GM12878 (cell line): Measurements from ENCODE around the gene GPER1. TPM values are rescaled to one million over a fixed set of nuclear protein-coding genes. Genes with fewer than 3 reads are reported as not detected.

ENCODE experiments used
- ATAC-seq: fragments of 200-7000 bp; cut with Tn5 transposase; 3 replicates; pipeline ENCODE4 v1.9.1; 2020; ENCODE audit warnings: mild to moderate bottlenecking, moderate library complexity
- BruUV-seq: library from RNA; stranded (reverse); fragments of 400-500 nt; replicated peaks from 2 replicates; lab custom pipeline; 2021; lab: Mats Ljungman, UMichigan
- CTCF ChIA-PET: fragments of 300-600 bp; sonication (Branson Sonifier 250); formaldehyde crosslinking; extraction: SDS; loops from one replicate; lab custom pipeline; 2021; ENCODE audit warnings: inconsistent platforms; lab: Yijun Ruan, JAX
- POLR2A ChIA-PET: fragments of 350-600 bp; formaldehyde crosslinking; extraction: SDS; loops from one replicate; lab custom pipeline; 2021; ENCODE audit warnings: inconsistent platforms; lab: Charles Lee
- RAD21 ChIA-PET: fragments of 300-600 bp; sonication (Branson Sonifier 250); formaldehyde crosslinking; loops from one replicate; lab custom pipeline; 2023; ENCODE audit warnings: antibody characterized with exemption; ENCODE audit not compliant: unreplicated experiment; lab: Charles Lee
- SMC1A ChIA-PET: fragments of 300-600 bp; sonication (Branson Sonifier 250); formaldehyde crosslinking; loops from one replicate; lab custom pipeline; 2023; ENCODE audit not compliant: unreplicated experiment, uncharacterized antibody; lab: Charles Lee
- DNase-seq: peaks from one replicate; pipeline ENCODE4 v3.0.0-alpha.2; 2011; ENCODE audit warnings: low read depth, low spot score
- FAIRE-seq: peaks from 3 replicates; lab custom pipeline; 2011; peaks lifted over from hg19 to GRCh38; lab: Jason Lieb, UNC
- H2AFZ ChIP-seq: 2 replicates; pipeline ENCODE4 v1.6.0; 2011; ENCODE audit warnings: low read depth, low read length, control low read depth; ENCODE audit not compliant: control insufficient read depth
- H3K27ac ChIP-seq: 2 replicates; pipeline ENCODE4 v1.5.1; 2011; ENCODE audit warnings: control low read depth; ENCODE audit not compliant: control insufficient read depth, insufficient read depth
- H3K27me3 ChIP-seq, 2 experiments: replicated peaks in 1 of 2; 2 replicates each; pipeline versions ENCODE4 v1.6.0 to v1.6.1; 2011; ENCODE audit warnings: low read length in 1 of 2; ENCODE audit not compliant: control insufficient read depth in 2 of 2, insufficient read depth in 2 of 2
- H3K36me3 ChIP-seq, 2 experiments: 2 replicates each; pipeline ENCODE4 v1.5.1; 2011; ENCODE audit warnings: low read length in 1 of 2; ENCODE audit not compliant: control insufficient read depth in 2 of 2, insufficient read depth in 2 of 2
- H3K4me1 ChIP-seq: 2 replicates; pipeline ENCODE4 v1.6.1; 2011; ENCODE audit warnings: mild to moderate bottlenecking, low read length, moderate library complexity, mixed read lengths; ENCODE audit not compliant: control insufficient read depth, insufficient read depth
- H3K4me2 ChIP-seq: 2 replicates; pipeline ENCODE4 v1.6.0; 2011; ENCODE audit warnings: control low read depth; ENCODE audit not compliant: control insufficient read depth, insufficient read depth
- H3K4me3 ChIP-seq: fragments of 200-600 bp; sonication (generic); 2 replicates; pipeline ENCODE4 v1.5.1; 2016
- H3K79me2 ChIP-seq: 2 replicates; pipeline ENCODE4 v1.6.0; 2011; ENCODE audit warnings: low read length; ENCODE audit not compliant: control insufficient read depth, insufficient read depth
- H3K9ac ChIP-seq: 2 replicates; pipeline ENCODE4 v1.8.0; 2011; ENCODE audit warnings: low read length, control low read depth, mixed read lengths; ENCODE audit not compliant: control insufficient read depth, insufficient read depth
- H3K9me3 ChIP-seq: replicated peaks from 3 replicates; pipeline ENCODE4 v1.5.1; 2011; ENCODE audit warnings: mild to moderate bottlenecking, low read length; ENCODE audit not compliant: control insufficient read depth, insufficient read depth
- H4K20me1 ChIP-seq: 2 replicates; pipeline ENCODE4 v1.6.0; 2011; ENCODE audit not compliant: control insufficient read depth, insufficient read depth
- CEBPZ ChIP-seq: fragments of 150-350 bp; IDR thresholded peaks from 2 replicates; pipeline ENCODE4 v1.6.1; 2016; ENCODE audit warnings: low read depth, low read length
- HCFC1 ChIP-seq: fragments of 150-350 bp; IDR thresholded peaks from 2 replicates; pipeline ENCODE4 v1.6.1; 2014; ENCODE audit warnings: low read length
- LARP7 ChIP-seq: fragments of 450-650 bp; IDR thresholded peaks from 2 replicates; pipeline ENCODE4 v1.6.1; 2017; ENCODE audit warnings: mild to moderate bottlenecking
- MXI1 ChIP-seq: fragments of 150-350 bp; IDR thresholded peaks from 2 replicates; pipeline ENCODE4 v1.6.1; 2011; ENCODE audit warnings: low read depth, mild to moderate bottlenecking, inconsistent platforms, low read length, improper control_type of control experiment
- SMAD5 ChIP-seq: IDR thresholded peaks from 2 replicates; pipeline ENCODE4 v1.6.1; 2016; ENCODE audit warnings: antibody characterized with exemption, low read depth
- STAT1 ChIP-seq: fragments of 450-650 bp; conservative IDR thresholded peaks from 2 replicates; pipeline ENCODE4 v1.6.1; 2014; ENCODE audit warnings: antibody characterized with exemption, mild to moderate bottlenecking
- STAT3 ChIP-seq: IDR thresholded peaks from 2 replicates; pipeline ENCODE4 v1.6.1; 2011; ENCODE audit warnings: low read depth, low read length, improper control_type of control experiment
- WGBS: methylation state at CpG from one replicate; pipeline ENCODE4 v1.1.6; 2016; ENCODE audit warnings: low lambda C conversion rate; ENCODE audit not compliant: insufficient replicate concordance, insufficient coverage; ENCODE audit errors: missing lambda C conversion rate; 5-methylcytosine and 5-hydroxymethylcytosine counted together
- in situ Hi-C: fragments of 300-500 bp; cut with MboI; formaldehyde crosslinking; loops from 9 replicates; pipeline ENCODE4 v1.14.3; 2018; ENCODE audit warnings: mixed read lengths
- intact Hi-C: fragments of 100-400 bp; cut with micrococcal nuclease; formaldehyde crosslinking; loops from one replicate; pipeline ENCODE4 v1.14.2; 2022; ENCODE audit not compliant: unreplicated experiment
- polyA plus RNA-seq, 11 experiments: library from polyadenylated mRNA; depleted of rRNA in 4 of 11; unstranded in 6 of 11; stranded (reverse) in 5 of 11; fragments of >200 nt; fragmentation: Nextera tagmentation in 4 of 11; fragmentation: Illumina TruSeq in 1 of 11; extraction: Ambion mirVana in 4 of 11; extraction: Trizol in 1 of 11; gene quantifications; 1 replicate in 1 of 11; 2 replicates in 10 of 11; pipeline versions ENCODE4 v1.2.1 to v1.2.3, GENCODE V29; 2011 to 2016; ENCODE audit warnings: inconsistent platforms in 2 of 11, missing spikeins in 2 of 11, low read depth in 1 of 11
- total RNA-seq, 4 experiments: library from RNA; depleted of rRNA in 3 of 4; stranded (reverse); fragments of >200 nt in 3 of 4; fragmentation: Illumina TruSeq in 1 of 4; extraction: Trizol in 1 of 4; gene quantifications; 2 replicates each; pipeline versions ENCODE4 v1.2.1 to v1.2.3, GENCODE V29; 2013 to 2021
- TF ChIP-seq, protein P1 (sequence below): fragments of 450-650 bp; formaldehyde crosslinking; IDR thresholded peaks from 2 replicates; pipeline ENCODE4 v1.4.0; 2020; ENCODE audit warnings: mild to moderate bottlenecking, moderate library complexity
- TF ChIP-seq, protein P2 (sequence below), 3 experiments: IDR thresholded peaks in 2 of 3; conservative IDR thresholded peaks in 1 of 3; 2 replicates each; pipeline ENCODE4 v1.5.1; 2011; ENCODE audit warnings: low read depth in 3 of 3, low read length in 3 of 3, mild to moderate bottlenecking in 3 of 3, control low read depth in 2 of 3, moderate library complexity in 2 of 3, inconsistent platforms in 1 of 3, mixed read lengths in 1 of 3; ENCODE audit not compliant: control insufficient read depth in 2 of 3, insufficient read depth in 1 of 3; ENCODE audit errors: extremely low read depth in 1 of 3

GPER1 gene
- total and polyA plus RNA-seq, 10 of the 15 experiments (the other 5 are each of a cell fraction or from before 2014, with no cell fraction given): 0.03 to 6.5 (median 2.6) TPM

DNA sequence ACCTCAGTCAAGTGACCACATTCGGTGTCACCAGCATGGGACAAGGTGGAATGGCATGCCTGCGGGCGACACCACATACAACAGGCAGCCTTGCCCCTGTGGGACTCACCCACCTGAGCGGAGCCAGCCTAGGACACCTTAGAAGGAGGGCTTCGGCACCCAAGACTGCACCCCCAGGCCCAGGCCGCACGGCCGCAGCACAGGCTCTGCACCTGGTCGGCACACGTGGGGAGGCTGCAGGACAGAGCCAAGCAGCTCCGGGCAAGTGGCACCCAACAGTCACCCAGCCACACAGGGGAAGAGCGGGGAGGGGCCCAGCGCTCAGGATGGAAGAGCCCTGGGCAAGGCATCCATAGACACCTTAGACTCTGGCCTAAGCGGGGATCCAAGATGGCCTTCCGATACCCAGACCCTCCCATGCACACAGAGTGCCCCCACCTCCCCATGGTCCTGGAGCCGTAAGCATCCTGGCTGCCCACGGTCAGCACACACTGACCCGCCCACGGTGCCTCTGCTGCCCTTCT lies 16.1 kb upstream of the GPER1 start:
- intact Hi-C loops: no loop called here
- no peak overlapping the region for H3K27ac ChIP-seq
- H3K27me3 ChIP-seq: no peaks in the 10 kb centered on the region
- no peaks in the 10 kb centered on the region; a peak in 1 of 4 replicates for H3K36me3 ChIP-seq
- ChIA-PET SMC1A (no interaction called here), POLR2A (interaction anchor here (0.7 kb wide), 1 partner anchor 962 kb away, joined by 5 read pairs; no protein-coding TSS in a partner anchor), CTCF (interaction anchor here (0.5 to 3.3 kb wide), 2 partner anchors 79 to 108 kb away, joined by 3 to 13 read pairs; no protein-coding TSS in a partner anchor), RAD21 (no interaction called here)
- H3K79me2 ChIP-seq: no peaks in the 10 kb centered on the region
- no peak overlapping the region for H2AFZ ChIP-seq
- DNase-seq (no peak), FAIRE-seq (no peak), ATAC-seq (no peak)
- no peak overlapping the region for H3K4me2 ChIP-seq
- in situ Hi-C loops: no loop called here
- no peak overlapping the region for H3K9ac ChIP-seq
- TF ChIP-seq, protein P1, sequence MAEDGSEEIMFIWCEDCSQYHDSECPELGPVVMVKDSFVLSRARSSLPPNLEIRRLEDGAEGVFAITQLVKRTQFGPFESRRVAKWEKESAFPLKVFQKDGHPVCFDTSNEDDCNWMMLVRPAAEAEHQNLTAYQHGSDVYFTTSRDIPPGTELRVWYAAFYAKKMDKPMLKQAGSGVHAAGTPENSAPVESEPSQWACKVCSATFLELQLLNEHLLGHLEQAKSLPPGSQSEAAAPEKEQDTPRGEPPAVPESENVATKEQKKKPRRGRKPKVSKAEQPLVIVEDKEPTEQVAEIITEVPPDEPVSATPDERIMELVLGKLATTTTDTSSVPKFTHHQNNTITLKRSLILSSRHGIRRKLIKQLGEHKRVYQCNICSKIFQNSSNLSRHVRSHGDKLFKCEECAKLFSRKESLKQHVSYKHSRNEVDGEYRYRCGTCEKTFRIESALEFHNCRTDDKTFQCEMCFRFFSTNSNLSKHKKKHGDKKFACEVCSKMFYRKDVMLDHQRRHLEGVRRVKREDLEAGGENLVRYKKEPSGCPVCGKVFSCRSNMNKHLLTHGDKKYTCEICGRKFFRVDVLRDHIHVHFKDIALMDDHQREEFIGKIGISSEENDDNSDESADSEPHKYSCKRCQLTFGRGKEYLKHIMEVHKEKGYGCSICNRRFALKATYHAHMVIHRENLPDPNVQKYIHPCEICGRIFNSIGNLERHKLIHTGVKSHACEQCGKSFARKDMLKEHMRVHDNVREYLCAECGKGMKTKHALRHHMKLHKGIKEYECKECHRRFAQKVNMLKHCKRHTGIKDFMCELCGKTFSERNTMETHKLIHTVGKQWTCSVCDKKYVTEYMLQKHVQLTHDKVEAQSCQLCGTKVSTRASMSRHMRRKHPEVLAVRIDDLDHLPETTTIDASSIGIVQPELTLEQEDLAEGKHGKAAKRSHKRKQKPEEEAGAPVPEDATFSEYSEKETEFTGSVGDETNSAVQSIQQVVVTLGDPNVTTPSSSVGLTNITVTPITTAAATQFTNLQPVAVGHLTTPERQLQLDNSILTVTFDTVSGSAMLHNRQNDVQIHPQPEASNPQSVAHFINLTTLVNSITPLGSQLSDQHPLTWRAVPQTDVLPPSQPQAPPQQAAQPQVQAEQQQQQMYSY (CRISPR knock-in tag): no peak
- TF ChIP-seq CEBPZ (no peak), STAT3 (no peak), LARP7 (no peak), STAT1 (no peak), MXI1 (no peak), SMAD5 (no peak), HCFC1 (no peak)
- TF ChIP-seq, protein P2, sequence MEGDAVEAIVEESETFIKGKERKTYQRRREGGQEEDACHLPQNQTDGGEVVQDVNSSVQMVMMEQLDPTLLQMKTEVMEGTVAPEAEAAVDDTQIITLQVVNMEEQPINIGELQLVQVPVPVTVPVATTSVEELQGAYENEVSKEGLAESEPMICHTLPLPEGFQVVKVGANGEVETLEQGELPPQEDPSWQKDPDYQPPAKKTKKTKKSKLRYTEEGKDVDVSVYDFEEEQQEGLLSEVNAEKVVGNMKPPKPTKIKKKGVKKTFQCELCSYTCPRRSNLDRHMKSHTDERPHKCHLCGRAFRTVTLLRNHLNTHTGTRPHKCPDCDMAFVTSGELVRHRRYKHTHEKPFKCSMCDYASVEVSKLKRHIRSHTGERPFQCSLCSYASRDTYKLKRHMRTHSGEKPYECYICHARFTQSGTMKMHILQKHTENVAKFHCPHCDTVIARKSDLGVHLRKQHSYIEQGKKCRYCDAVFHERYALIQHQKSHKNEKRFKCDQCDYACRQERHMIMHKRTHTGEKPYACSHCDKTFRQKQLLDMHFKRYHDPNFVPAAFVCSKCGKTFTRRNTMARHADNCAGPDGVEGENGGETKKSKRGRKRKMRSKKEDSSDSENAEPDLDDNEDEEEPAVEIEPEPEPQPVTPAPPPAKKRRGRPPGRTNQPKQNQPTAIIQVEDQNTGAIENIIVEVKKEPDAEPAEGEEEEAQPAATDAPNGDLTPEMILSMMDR (IDR thresholded peaks at IDR 0.05 in 2 of 3, conservative IDR thresholded peaks at IDR 0.05 in 1 of 3; ENCODE audit: control insufficient read depth in 2 of 3, extremely low read depth in 1 of 3, insufficient read depth in 1 of 3, low read depth in 3 of 3, low read length in 3 of 3): no peak
- H3K4me1 ChIP-seq: no peaks in the 10 kb centered on the region
- WGBS: 88% methylated on average over 19 of the region's 19 CpGs
- no peaks in the 10 kb centered on the region for H4K20me1 ChIP-seq
- no peaks in the 10 kb centered on the region; the same call in 2 of the 3 replicates for H3K9me3 ChIP-seq
- no TSS peak for BruUV-seq
- H3K4me3 ChIP-seq: no peak overlapping the region
